Neural crest cell (in vitro differentiated cells): Measurements from ENCODE around the gene MYRF. TPM values are rescaled to one million over a fixed set of nuclear protein-coding genes. Genes with fewer than 3 reads are reported as not detected.

Experiments used
- DNase-seq: peaks from one replicate; pipeline ENCODE4 v3.0.0; 2021; ENCODE audit warnings: low read depth, mixed read lengths, low spot score
- H3K27ac Mint-ChIP-seq: one replicate; pipeline ENCODE4 v1.8.0; 2021; ENCODE audit warnings: mild to moderate bottlenecking, mixed read lengths; ENCODE audit not compliant: unreplicated experiment
- H3K27me3 Mint-ChIP-seq: 2 replicates; pipeline ENCODE4 v1.8.0; 2021; ENCODE audit warnings: low read depth, mild to moderate bottlenecking, mixed read lengths
- H3K36me3 Mint-ChIP-seq: 2 replicates; pipeline ENCODE4 v1.8.0; 2021; ENCODE audit warnings: low read depth, mild to moderate bottlenecking, mixed read lengths
- H3K4me1 Mint-ChIP-seq: 2 replicates; pipeline ENCODE4 v1.8.0; 2021; ENCODE audit warnings: mixed read lengths
- H3K4me3 Mint-ChIP-seq: one replicate; pipeline ENCODE4 v1.8.0; 2021; ENCODE audit warnings: mild to moderate bottlenecking, mixed read lengths
- H3K9me3 Mint-ChIP-seq: 2 replicates; pipeline ENCODE4 v1.8.0; 2021; ENCODE audit warnings: mixed read lengths
- total RNA-seq: library from RNA; stranded (reverse); gene quantifications from 2 replicates; pipeline ENCODE4 v1.2.1, GENCODE V29; 2021
- TF ChIP-seq, protein P1 (sequence below): fragments of 200-600 bp; sonication (generic); conservative IDR thresholded peaks from 2 replicates; pipeline ENCODE4 v1.5.0; 2021; ENCODE audit warnings: antibody characterized with exemption, mild to moderate bottlenecking

MYRF gene
- total RNA-seq, 1 donor from 2014 or later = 3.5 TPM

DNA sequence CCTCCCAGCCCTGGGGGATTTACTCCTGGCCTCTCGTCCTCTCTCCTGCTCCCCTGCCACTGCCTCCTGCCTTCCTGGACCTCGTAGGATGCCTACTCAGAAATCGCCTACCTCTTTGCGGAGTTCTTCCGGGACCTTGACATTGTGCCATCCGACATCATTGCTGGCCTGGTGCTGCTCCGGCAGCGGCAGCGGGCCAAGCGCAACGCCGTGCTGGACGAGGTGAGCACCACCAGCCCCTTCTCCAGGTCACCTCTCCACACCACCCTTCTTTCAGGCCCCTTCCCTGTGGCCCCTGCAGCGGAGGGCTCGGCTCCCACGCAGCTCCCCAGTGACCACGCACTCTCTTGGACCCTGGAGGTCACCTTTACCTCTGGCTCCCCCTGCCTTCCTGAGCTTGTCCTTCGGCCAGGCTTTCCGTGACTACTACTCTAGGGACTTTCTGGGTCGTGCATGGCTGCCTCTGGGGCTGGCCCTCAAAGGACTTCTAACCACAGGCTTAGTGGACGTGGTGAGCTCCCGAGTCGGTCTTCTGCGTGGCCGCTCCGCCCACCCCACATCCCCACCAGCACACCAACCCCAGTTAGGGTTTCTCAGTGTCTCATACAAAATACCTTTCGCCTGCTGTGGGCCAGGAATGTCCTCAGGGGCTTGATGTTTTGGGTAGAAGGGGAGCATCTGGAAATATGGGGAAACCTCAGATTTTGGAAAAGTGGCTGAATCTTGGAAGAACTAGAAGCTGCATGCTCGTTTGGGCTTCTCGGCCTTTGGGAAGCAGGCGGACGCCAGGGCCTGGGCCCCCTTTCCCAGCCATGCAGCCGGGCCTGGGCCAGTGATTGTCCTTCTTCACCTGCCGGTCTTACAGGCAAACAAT, 24.1 kb upstream of the MYRF start:
- Mint-ChIP-seq H3K4me3 (no peak overlapping the region), H3K27me3 (no peaks in the 10 kb centered on the region), H3K9me3 (no peaks in the 10 kb centered on the region), H3K4me1 (peaks cover 7% of the 10 kb centered on the region), H3K27ac (no peak overlapping the region), H3K36me3 (no peaks in the 10 kb centered on the region)
- no peak for DNase-seq
- TF ChIP-seq, protein P1, sequence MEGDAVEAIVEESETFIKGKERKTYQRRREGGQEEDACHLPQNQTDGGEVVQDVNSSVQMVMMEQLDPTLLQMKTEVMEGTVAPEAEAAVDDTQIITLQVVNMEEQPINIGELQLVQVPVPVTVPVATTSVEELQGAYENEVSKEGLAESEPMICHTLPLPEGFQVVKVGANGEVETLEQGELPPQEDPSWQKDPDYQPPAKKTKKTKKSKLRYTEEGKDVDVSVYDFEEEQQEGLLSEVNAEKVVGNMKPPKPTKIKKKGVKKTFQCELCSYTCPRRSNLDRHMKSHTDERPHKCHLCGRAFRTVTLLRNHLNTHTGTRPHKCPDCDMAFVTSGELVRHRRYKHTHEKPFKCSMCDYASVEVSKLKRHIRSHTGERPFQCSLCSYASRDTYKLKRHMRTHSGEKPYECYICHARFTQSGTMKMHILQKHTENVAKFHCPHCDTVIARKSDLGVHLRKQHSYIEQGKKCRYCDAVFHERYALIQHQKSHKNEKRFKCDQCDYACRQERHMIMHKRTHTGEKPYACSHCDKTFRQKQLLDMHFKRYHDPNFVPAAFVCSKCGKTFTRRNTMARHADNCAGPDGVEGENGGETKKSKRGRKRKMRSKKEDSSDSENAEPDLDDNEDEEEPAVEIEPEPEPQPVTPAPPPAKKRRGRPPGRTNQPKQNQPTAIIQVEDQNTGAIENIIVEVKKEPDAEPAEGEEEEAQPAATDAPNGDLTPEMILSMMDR = no peak

DNA sequence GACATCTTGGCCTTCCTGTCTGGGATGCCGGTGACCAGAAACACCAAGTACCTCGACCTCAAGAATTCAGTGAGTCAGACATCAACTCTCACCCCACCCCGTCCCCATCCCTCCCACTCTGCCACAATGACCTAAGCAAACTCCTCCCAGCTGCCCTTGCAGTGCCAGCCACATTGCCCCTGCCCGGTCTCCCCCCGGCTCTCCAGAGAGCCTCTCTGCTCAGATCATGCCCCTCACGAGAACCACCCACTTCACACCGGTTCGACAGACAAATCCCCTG, 23.6 kb upstream of the MYRF start:
- peaks cover 3% of the 10 kb centered on the region for H3K27me3 Mint-ChIP-seq
- no peaks in the 10 kb centered on the region for H3K9me3 Mint-ChIP-seq
- no peak for DNase-seq
- TF ChIP-seq, protein P1 = no peak
- peaks cover 10% of the 10 kb centered on the region for H3K4me1 Mint-ChIP-seq
- H3K36me3 Mint-ChIP-seq = no peaks in the 10 kb centered on the region
- no peak overlapping the region for H3K4me3 Mint-ChIP-seq
- no peak overlapping the region for H3K27ac Mint-ChIP-seq

GRCh38 chr11:61730240-61730994, 22.0 kb upstream of the MYRF start:
- H3K4me3 Mint-ChIP-seq = no peak overlapping the region
- H3K27ac Mint-ChIP-seq = peak overlapping the region; percentile 43
- peaks cover 3% of the 10 kb centered on the region for H3K27me3 Mint-ChIP-seq
- H3K36me3 Mint-ChIP-seq = no peaks in the 10 kb centered on the region
- H3K9me3 Mint-ChIP-seq = no peaks in the 10 kb centered on the region
- H3K4me1 Mint-ChIP-seq = peaks cover 10% of the 10 kb centered on the region
- DNase-seq = no peak
- TF ChIP-seq, protein P1 = no peak

DNA sequence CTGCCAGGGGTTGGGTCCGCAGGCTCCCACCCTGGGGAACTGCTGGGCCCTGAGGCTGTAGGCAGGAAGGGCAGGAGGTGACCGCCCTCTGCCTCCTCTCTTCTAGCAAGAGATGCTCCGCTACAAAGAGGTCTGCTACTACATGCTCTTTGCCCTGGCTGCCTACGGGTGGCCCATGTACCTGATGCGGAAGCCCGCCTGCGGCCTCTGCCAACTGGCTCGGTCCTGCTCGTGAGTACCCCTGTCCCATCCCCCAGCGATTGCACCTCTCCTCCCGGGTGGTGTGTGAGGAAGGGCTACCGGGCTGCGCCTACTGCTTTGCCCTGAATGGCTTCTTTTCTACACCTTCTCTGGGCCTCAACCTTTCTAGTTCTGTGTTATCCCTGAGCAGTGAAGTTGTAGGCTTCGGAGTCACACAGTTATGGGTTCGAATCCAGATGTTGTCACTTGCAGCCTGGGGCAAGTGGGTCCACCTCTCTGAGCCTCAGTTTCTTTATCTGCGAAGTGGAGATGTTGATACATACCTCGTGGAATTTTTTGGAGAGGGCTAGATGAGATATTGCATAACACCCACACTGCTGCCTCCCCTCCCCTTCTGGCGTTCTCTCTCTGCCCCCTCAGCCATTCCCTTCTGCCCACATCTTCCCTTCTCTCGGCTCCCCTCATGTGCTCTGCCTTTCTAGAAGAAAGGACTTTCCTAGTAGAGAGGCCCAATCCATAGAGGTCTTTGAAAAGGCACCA, 21.1 kb upstream of the MYRF start:
- TF ChIP-seq, protein P1 = no peak

DNA sequence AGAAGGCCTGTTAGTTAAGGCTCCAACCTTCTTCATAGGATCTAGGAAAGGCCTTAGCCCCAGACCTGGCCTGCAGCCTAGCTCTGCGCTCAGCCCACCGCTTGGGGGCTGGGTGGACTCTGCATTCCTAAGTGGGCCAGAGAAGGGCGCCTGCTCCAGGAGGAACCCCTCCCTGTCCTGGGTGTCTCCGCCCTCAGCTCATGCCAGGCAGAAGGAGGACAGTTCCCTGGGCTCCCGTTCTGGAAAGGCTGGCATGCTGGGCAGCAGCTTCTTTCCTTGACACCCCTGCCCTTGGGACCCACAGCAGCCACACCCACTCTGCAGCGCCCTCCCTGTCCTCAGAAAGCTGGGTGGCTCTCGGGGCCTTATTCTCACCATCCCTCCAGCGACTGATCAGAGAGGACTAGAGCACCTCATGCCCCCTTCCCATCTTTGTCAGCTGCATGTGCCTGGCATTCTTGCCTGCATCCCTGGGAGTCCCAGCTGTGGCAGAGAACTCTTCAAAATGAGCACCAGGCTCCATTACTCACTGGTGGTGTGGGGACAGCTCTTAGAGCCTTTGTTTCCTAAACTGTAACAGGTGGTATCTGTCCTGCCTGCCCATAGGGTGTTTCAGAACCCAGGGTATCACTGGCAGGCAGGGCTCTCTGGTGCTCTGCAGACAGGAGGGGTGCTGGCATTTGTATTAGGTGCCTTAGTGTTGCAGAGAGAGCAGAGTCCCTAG, 20.3 kb upstream of the MYRF start:
- no peak for DNase-seq
- H3K4me1 Mint-ChIP-seq = peaks cover 6% of the 10 kb centered on the region
- no peaks in the 10 kb centered on the region for H3K36me3 Mint-ChIP-seq
- H3K4me3 Mint-ChIP-seq = no peak overlapping the region
- peaks cover 3% of the 10 kb centered on the region for H3K27me3 Mint-ChIP-seq
- H3K9me3 Mint-ChIP-seq = no peaks in the 10 kb centered on the region
- TF ChIP-seq, protein P1 = no peak
- no peak overlapping the region for H3K27ac Mint-ChIP-seq

More for the DNA sequence above, 21.1 kb upstream of the MYRF start:
- Mint-ChIP-seq H3K4me3 (no peak overlapping the region), H3K9me3 (no peaks in the 10 kb centered on the region), H3K27me3 (peaks cover 3% of the 10 kb centered on the region), H3K4me1 (peaks cover 6% of the 10 kb centered on the region), H3K36me3 (no peaks in the 10 kb centered on the region), H3K27ac (no peak overlapping the region)
- DNase-seq = no peak
